Measurements from ENCODE around the gene MANBA.
"Not testable (repeated sequence)": the region's sequence is repeated elsewhere in the genome, so short reads cannot be mapped to it uniquely, and the experiment has no call there.

Gene MANBA

DNA sequence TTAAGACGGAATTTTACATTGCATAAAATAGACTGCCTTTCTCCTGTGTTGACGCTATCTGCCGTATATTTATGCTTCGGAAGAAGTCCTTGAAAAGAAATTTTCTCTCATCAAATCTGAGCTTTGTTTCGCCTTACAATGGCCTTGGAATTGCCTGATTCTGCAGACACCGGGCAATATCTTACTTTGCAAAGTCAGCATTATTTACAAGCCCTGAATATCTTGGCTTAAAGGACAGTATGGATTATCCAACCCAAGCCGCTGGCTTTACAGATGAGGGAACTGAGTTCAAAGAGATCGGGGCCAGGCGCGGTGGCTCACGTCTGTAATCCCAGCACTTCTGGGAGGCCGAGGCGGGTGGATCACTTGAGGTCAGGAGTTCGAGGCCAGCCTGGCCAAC, 1.1 kb upstream of the MANBA start:
- DNase-seq (ENCODE audit: low read depth) = no peak

DNA sequence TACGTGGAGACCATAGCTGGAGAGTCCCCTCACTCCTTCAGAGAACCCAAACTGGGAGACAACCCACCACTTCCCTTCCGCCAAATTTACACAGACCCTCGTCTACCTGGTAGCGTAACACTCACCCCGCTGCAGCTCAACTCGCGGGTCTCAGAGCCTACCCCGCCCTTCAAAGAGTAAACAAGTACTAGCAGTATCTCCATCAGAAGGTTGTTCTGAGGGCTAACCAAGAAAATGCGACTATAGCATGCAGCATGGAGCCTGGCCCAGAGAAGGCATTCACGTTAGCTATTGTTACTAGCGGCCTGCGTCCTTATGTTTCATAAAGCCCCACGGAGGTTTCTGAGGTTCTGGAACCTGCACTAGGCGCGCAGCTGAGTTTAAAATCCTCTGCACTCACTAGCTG, 531 bp upstream of the MANBA start:
- DNase-seq (ENCODE audit: low read depth) = no peak

DNA sequence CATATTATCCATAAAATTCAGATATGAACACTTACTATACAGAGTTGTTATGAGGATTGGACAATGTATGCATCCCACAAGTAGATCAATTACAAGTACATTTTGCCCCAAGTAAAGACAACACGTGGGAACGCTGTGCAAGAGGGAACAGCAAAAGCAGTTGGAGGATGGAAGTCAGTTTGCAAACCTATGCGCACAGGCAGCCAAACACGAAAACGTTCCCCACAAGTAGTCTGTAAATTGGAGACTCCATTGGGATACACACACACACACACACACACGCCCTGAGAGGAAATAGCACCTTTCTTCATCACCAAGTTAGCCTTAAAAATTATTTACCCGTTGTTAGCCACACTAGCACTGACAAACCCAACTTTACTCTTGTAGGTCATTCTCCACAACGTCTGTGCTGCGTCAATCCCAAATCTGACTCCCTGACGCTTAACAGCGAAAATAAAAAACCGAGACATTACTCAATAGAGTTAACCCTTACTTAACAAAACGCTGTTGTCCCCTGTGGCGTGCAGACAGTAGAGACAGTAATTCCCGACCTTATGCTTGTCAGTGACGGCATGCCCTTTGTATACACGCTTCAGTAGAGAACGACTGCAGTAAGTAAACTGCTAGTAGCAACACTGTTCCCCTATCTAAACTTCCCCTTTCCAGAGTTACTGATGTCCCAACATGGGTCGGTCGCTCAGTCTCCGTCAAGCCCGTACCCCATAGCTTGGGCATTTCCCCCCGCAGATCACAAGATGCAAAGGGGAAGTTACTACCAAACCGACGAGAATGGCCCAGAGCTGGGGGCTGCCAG, 730 bp downstream of the MANBA start:
- no peak for DNase-seq (ENCODE audit: low read depth)

DNA sequence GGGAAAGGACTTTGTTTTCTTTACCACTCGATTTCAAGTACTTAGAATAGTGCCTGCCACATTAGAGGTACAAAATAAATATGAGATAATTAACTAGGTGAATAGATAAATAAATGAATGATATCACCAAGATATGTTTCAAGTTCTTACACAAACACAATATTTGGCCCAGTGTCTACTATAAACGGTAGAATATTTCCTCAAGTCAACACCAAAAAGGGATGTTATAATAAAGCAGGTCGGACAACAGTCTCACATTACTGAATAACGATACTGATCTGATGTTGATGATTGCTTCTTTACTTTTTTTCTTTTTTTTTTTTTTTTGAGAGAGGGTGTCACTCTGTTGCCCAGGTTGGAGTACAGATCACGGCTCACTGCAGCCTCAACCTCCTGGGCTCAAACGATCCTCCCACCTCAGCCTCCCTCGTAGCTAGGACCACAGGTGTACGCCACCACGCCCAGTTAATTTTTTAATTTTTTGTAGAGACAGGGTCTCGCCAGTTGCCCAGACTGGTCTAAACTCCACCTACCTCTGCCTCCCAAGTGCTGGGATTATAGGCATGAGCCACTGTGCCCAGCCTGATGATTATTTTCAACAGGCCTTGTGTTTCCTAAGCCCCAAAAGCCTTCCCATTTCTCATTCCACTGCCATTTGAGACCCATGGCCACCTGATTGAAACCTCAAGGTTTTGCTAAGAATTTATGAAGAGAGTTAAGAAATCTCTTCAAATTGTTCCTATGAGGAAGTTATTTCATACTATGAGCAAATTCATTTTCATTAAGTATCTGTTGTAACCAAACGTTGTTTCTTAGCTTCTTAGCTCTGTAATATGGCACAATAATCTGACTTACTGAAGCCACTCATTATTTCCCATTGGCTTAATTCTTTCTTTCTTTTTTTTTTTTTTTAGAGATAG, 2.3 kb downstream of the MANBA start:
- DNase-seq (ENCODE audit: low read depth) = no peak

DNA sequence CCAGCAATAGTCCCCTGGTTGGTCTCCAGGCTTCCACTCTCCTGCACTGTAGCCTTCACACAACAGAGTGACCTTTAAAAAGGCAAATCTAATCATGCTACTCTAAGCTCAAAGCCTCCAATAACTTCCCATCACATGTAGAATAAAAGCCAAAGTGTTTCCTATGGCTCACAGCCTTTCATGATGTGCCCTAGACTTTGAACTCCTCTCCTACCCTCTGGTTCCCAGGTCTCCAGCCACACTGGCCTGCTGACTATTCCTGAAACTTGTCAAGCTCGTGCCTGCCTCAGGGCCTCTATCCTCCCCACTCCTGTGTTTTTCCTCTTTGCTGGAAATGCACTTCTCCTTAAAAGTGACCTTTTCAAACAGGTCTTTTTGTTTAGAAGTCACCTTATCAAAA, 3.1 kb downstream of the MANBA start:
- DNase-seq (ENCODE audit: low read depth) = no peak

DNA sequence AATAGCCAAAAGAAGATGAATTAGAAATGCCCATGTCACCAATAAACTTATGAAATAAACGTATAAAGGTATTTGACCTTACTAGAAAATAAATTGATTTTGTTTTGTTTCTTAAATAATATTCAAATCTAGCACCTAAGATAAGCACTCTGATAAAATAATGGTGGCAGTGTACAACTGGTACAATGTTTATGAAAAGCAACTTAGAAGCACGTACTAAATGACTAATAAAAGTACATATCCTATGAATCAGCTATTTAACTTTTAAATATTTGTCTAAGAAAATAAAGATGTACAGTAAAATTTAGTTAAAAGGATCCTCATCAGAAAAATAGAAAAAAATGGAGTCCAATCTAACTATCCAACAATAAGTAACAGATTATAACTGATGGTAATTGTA, 6.7 kb downstream of the MANBA start:
- DNase-seq (ENCODE audit: low read depth) = no peak

DNA sequence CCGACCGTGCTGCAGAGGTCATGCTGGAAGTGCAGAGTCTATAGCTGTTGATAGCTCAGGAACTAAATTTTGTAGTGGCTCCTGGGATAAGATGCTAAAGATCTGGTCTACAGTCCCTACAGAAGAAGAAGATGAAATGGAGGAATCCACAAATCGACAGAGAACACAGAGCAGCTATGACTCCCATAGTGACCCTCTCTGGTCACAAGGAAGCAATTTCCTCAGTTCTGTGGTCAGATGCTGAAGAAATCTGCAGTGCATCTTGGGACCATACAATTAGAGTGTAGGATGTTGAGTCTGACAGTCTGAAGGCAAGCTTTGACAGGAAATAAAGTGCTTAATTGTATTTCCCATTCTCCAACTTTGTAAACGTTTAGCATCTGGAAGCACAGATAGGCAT, 8.8 kb downstream of the MANBA start:
- no peak for DNase-seq (ENCODE audit: low read depth)

DNA sequence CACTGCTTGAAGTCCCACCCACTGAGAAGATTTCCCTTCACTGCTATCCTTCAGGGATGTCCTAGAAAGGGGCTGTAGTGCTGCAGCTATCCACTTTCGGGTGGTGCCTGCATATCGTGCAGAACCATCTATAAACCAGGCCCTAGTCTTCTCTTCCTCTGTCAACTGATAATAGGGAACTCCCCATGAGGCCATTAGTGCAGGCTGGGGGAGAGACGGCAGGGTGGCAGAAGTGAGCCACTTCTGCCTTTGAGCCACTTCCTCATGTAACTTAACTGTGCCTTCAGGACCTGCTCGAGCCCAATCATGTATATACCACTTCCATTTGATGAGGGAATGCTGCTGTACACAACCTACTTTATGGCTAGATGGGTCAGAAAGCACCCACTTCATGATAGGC, 17.4 kb downstream of the MANBA start:
- DNase-seq (ENCODE audit: low read depth) = not testable (repeated sequence)

DNA sequence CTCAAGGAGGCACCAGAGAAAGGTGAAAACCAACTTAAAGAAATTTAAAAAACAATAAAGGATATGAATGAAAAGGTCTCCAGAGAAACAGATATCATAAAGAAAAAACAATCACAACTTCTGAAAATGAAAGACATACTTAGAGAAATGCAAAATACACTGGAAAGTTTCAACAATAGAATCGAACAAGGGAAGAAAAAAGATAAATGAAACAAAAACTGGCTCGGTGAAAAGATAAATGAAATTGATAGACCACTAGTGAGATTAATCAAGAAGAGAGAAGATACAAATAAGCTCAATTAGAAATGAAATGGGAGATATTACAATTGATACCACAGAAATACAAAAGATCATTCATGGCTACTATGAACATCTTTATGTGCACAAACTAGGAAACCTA, 22.0 kb downstream of the MANBA start:
- DNase-seq (ENCODE audit: low read depth) = not testable (repeated sequence)

DNA sequence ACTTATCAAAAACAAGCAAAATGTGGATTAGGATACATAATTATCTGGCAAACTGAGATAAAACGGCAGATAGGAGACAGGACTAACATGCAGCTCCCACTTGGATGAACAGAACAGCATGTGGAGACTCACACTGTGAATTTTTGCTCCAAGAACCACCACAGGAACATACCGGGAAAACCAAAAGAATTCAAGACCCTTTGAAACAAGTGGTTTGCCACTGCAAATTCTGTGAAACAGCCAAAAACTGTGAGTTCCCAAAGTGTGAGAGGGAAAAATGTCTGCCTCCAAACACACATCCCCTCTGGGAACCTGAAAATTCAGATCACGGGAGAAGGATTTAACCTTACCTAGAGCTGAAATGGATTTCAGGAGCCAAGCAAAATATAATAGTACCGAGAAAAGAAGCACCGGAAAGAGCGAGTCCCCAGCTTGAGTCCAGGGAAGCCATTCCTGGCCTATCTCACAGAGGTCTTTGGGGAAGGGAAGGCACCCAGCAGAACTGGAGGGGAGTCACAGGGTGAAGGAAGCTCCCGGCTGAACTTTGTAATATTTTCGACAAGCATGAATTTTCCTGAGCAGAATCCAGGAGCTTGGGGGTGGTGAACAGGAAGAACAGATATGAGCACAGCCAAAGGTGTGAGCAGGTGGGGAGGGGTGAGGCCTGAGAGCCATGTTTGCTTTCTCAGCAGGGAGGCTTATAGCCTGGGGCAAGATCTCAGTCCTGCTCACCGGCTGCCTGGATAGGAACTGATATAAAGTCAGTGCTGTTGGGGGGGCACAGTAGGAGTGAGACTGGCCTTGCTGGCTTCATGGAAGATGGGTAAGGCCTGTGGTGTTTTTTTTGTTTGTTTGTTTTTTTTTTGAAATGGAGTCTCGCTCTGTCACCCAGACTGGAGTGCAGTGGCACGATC, 23.9 kb downstream of the MANBA start:
- DNase-seq (ENCODE audit: low read depth) = no peak

DNA sequence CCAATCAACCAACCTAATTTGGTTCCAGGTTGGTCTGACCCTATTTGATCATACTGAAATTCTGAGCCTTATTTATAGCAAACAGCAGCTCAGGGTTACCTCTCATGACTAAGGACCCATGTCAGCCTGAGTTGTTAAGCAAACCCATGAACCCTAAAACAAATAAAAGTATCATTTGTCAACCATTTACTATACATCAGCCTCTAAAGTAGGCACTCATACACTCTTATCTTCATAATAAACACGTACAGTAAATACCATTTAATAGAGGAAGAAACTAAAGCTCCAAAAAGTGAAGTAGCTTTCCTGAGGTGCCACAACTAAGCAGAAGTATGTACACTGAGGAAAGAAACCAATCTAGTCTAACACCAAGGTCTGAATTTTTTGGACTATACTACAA, 25.2 kb downstream of the MANBA start:
- no peak for DNase-seq (ENCODE audit: low read depth)

DNA sequence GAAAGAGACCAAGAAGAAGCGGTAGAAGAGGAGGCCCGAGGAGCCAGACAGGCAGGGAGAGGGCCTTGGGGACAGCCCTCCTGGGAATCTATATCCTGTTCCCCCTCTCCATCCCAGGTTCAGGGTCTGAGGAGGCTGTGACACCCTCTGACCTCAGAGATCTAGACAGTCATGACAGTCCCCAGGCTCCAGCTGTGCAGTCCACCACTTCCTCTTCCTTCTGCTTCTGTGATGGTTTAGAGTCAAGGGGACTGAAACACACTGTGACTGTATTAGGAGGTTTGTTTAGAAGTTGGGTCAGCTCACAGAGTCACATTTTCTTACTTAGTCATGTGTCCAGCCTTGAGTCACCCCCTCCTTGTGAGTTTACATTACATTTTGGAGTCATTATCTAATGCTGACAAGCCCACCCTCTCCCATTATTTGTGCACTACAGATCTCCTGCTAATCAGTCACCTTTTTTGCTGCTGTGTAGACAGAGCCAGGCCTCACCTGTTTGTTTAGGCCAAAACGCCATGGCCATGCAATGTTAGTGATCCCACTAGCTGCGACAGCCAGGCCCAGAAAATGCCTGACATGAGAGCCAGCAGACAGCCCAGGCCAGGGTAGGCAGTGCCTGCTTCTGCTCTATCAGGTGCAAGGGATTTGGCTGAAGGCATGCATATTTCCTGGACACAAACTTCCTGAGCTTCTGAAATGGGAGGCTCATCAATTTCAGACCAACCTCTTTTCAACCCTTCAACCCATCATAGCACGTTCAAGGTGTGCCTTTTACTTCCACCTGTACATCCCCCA, 26.0 kb downstream of the MANBA start:
- DNase-seq (ENCODE audit: low read depth) = no peak

DNA sequence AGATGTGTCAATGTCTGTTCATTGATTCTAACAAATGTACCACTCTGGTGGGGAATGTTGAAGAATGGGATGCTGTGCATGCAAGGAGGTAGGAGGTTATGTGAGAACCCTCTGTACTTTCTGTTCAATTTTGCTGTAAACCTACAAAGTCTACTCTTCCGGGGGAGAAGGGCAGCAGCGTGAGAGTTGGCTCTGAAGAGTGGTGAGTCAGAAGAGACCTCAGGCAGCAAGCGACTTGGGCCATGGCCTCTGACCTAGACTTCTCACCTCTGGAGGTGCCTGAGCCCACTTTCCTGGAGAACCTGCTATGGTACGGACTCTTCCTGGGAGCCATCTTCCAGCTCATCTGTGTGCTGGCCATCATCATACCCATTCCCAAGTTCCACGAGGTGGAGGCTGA, 26.7 kb downstream of the MANBA start:
- DNase-seq (ENCODE audit: low read depth) = no peak

DNA sequence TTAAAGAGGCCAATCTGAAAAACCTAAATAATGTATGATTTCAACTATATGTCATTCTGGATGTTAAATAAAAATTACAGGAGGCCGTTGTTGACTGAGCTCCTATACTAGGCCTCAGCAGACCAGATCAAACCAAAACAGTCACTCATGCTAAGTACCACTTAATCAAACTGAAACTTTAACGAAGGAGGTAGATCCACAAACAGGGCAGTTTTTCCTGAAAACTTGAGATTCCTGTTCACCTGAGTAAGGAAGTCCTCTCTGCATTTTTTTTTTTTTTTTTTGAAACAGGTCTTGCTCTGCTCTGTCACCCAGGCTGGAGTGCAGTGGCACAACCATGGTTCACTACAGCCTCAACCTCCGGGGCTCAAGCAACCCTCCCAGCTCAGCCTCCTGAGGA, 27.7 kb downstream of the MANBA start:
- DNase-seq (ENCODE audit: low read depth) = no peak

DNA sequence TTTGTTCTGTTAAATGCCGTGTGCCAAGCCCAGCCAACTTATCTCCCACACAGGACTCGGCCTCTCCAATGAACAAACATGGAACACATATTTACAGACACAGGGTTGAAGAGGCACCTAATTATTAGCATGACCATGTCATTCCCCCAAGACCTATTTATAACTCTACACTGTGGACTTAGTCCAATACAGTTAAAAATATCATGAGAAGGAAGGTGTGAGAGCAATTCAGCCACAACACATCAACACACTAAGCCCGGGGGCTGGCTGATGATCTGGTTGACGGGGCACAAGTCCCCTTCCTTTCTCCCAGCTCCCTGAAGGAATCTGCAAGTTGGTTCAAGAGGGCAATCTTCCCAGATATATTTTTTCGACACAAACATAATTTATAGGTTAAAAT, 28.1 kb downstream of the MANBA start:
- DNase-seq (ENCODE audit: low read depth) = no peak

DNA sequence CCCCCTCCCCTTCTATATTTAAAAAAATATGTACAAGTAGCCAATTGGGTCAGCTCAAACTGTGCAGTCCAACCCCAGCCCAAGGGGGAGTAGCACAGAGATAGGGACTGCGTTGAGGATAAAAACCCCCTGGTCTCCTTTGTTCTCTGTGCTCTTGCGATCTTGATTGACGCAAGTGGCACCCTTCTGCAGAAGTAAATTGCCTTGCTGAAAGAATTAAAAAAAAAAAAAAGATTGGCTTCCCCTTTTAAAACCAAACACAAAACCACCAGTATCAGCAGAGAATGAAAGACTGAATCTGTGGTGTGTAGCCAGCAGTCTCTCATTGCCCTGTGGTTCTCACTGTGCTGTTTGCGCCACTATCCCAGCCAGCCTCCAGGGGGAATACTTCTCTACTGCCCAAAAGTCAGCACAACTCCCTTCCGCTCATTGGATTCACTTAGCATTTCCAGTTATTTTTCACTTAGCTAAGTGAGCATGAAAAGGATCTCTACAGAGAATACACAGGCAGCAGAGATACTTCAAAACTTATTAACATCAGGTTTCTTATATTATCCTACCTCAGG, 29.7 kb downstream of the MANBA start:
- DNase-seq (ENCODE audit: low read depth) = no peak

DNA sequence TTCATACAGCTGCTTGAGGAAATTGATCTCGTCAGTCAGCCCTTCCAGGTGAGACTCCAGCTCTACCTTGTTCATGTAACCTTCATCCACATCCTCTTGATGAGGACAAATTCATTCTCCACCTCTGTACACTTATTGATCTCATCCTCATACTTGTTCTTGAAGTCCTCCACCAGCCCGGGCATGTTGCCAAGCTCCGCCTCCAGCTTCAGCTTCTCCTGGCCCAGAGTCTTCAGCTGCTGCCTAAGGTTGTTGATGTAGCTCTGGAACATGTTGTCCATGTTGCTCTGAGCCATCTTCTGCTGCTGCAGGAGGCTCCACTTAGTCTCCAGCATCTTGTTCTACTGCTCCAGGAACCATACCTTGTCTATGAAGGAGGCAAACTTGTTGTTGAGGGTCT, 31.3 kb downstream of the MANBA start:
- DNase-seq (ENCODE audit: low read depth) = not testable (repeated sequence)

DNA sequence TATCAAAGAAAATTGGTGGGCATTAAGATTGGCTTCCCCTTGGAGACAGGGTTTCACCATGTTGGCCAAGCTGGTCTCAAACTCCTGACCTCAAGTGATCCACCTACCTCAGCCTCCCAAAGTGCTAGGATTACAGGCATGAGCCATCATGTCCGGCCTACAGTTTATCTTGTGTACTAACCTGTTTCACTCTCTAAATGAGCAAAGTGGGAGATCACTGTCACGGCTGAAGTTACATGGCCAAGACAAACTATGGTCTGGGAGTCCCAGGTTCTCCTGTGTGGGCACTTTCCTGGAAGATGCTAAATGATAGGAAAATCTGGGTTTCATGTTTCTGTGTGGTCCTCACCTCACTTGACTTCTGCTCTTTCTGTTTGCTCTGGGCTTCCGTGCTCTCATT, 33.8 kb downstream of the MANBA start:
- not testable (repeated sequence) for DNase-seq (ENCODE audit: low read depth)

DNA sequence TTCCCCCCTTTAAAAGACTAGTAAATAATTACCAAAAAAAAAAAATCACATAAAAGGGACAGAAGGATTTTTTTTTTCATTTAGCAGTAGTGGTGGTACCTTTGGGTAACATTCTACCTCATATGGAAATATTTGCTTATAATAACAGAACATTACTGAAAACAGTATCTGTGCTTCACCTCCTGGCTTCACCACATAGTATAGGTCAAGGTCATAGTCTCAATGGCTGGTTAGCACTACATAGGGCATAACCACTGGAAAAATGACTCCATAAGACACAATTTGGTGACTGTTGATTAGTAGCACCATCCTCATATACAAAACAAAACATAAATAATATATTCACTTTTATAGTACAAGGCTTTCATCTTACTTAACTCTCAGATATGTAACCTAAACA, 34.7 kb downstream of the MANBA start:
- no peak for DNase-seq (ENCODE audit: low read depth)

DNA sequence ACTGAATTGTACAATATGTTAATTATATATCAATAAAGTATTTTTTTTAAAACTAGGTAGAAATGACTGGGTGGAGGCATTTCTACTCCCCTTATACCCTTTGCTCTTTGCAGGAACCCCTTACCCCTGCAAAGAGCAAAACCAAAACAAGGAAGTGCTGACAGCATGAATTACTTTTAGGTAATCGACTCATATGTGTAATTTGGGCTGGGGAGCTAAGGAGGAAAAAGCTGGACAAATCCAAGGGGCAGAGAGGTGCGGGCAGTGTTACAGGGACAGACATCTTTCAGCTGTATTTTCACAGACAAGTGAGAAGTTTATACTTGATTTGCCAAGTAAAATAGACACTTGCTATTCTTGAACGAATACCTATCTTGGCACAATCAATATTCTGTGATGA, 35.5 kb downstream of the MANBA start:
- DNase-seq (ENCODE audit: low read depth) = no peak

DNA sequence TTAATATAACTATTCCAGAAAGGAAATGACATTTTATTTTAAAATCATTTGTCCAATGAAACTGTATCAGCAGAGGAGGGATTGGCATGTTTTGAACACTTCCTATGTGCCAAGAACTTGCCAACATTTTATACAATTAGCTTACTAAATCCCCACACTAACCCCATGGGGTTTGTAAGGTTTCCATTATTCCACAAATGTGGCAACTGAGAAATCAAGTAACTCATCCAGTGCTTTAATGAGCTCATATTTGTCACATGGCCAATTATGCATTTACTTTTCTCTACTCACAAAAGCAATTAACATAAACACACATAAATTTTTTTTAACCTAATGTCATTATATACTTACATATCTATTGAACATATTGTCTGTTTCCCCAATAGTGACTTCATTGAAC, 37.3 kb downstream of the MANBA start:
- no peak for DNase-seq (ENCODE audit: low read depth)
